GM18867 (cell line): ENCODE measurements around the gene IRAK1.

Source experiments
- ATAC-seq: cut with Tn5 transposase; IDR thresholded peaks from one replicate; pipeline ENCODE4 v1.9.1; 2021; ENCODE audit warnings: mild to moderate bottlenecking, moderate library complexity; ENCODE audit not compliant: unreplicated experiment

Gene IRAK1

GRCh38 chrX:153973127-153974002, 46.3 kb downstream of the IRAK1 start:
- no peak for ATAC-seq

GRCh38 chrX:153972368-153973126, 47.2 kb downstream of the IRAK1 start, which contains the start of gene TMEM187:
Gene TMEM187 (plus strand): TSS chrX:153972754. CDS start chrX:153982063, 9,309 bp downstream.
- peak; percentile 57 for ATAC-seq

GRCh38 chrX:153971450-153972367, 48.0 kb downstream of the IRAK1 start, which contains the start of gene HCFC1:
Gene HCFC1 (minus strand): TSS chrX:153971818. CDS start chrX:153970840, 978 bp downstream.
- ATAC-seq, result peak; percentile 51

- ATAC-seq, result peak; percentile 44
These were observed 48.6 kb downstream of the IRAK1 start for GRCh38 chrX:153971124-153971449.

GRCh38 chrX:153970357-153971123, 49.2 kb downstream of the IRAK1 start:
- peak; percentile 3 for ATAC-seq

- no peak for ATAC-seq
These were observed 49.8 kb downstream of the IRAK1 start for GRCh38 chrX:153969904-153970356.

DNA sequence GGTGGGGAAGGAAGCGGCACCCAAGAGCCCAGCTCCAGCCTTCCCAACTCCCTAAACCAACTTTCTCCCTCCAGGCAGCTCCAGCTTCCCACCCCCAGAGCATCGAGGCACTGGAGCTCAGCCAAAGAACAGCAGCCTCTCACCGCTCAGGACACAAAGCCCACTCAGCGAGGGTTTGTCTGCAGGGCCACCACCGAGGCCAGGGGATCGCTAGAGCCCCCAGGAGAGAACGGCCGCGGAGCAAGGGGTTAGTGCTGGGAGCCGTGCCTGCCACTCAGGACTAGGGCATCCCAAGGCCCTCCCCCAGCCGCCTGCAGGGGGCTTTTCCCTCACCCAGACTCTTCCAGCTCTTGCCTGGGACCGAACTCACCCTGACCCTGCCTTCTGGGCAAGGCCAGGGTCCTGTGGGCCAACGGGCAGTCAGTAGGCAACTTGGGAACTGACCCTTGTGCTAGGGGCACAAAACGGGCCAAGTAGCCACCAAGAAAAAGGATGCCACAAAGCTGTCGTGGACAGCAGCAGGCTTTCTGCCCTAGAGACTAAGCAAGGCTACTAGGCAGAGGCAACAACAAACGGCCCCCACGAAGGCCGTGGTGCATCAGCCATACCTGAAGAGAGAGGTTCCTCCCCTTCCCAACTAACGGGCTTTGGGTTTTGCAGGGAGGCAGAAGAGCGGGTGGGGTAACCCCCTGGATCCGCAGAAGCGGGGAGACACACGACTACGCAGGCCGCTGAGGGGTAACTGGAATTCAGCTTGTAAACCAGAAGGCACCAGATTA, 50.4 kb downstream of the IRAK1 start:
- no peak for ATAC-seq

DNA sequence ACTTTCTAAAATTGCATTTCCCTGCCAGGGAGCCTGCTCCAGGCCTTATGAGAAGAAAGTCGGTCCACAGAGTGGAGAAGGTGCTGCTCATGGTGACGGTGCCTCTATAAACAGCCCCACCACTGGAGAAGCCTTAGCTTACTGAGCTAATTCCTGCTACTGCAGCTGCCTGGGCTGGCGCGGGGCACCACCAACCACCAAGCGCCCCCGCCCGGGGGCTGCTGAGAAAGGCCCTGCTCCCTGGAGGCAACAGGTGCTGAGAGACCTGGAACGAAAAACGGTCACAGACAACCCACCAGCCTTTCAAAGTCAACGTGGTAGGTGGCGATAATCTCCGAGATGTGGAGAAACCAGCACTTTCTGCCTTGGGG, 51.0 kb downstream of the IRAK1 start:
- ATAC-seq, result no peak

DNA sequence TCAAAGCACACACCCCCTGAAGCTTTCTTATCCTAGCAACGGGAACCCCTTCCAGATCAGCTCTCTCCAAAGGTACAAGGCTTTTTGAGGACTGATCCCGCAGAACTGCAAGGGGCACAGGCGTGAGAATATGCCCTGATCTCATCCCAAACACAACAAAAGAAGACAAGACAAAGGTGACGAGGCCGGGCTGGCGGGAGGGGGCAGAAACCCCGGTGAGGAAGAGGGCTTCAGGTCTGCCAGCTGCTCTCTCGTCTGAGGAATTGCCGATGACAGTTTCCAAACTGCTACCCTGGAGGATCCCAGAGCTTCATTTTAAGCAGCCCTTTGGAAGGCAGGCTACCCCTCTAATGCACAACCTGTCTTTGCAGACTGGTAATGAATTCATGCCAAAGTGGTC, 51.4 kb downstream of the IRAK1 start:
- no peak for ATAC-seq

GRCh38 chrX:153967536-153968224, 52.0 kb downstream of the IRAK1 start:
- no peak for ATAC-seq

- ATAC-seq, result no peak
These were observed 52.7 kb downstream of the IRAK1 start for GRCh38 chrX:153966841-153967535.

DNA sequence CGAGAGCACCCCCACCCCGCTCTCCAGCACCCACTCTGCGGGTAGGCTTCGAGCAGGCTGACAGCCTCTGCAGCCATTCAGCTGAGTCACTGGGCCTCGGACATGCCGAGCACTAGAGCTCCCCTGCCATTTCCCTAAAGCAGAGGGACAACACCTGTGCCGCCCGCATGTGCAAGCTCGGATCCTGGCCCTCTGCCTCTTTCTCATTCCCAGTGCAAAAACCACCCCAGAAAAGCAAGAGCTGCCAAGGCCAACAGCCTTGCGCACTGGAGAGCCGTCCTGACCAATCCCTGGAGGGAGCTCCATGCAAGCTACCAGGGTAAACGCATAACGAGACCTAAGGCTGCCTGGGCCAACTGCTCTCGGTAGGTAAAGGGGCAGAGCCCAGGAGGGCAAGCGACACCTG, 53.4 kb downstream of the IRAK1 start:
- ATAC-seq, result no peak

GRCh38 chrX:153965406-153965805, 54.3 kb downstream of the IRAK1 start:
- ATAC-seq, result no peak

GRCh38 chrX:153964105-153964504, 55.6 kb downstream of the IRAK1 start:
- ATAC-seq, result no peak

DNA sequence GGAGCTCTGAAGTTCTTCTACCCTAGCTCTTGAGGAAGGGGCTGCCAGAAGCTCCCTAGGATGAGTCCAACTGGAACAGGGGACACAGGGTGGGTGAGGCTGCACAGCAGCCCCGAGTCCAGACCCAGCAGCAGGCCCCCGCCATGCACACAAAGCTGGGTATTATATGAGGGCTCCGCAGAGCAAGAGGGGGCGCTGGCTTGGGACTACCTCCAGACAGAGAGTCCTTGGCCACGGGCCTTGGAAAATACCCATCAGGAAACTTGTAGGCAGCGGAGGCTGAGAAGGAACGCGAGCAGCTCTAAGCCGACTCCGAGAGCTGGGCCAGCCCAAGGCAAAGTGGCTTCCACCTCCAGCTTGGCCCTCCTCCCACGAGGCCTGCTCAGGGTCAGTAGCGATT, 56.2 kb downstream of the IRAK1 start:
- no peak for ATAC-seq

DNA sequence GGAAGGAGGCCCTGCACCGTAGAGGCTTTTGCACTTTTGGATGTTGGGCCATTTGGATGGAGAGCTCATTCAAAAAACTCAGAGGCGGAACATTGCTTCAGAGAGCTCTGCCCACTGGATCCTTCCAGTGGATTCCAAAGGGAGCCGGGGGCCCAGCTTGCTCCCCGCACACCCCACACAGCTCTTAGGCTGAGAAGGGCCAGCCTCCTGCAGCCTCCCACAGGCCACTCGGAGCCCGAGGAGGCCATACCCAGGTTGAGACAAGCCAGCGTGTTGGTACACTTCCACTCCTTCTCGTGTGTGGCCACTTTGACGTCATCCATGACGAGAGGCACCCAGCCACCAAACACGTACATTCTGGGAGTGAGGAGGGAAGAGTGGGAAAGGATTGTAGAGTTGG, 58.4 kb downstream of the IRAK1 start:
- ATAC-seq, result no peak

DNA sequence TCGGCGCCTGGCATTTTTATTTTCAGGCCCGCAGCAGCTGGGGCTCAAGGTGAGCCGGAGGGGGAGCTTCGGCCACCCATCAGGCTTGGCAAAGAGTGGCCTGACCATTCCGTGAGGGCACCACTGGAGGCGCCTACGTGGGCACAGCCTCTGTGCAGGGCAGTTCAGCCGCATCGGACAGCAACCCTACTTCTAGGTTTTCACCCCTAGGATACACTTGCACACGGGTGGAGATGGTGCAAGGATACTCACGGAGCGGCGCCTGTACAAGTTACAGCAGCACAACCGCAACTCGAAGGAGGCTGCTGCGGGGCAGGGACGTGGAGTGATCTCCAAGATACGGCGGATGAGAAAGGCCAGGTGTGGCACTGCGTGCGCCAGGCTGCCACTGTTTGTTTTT, 58.9 kb downstream of the IRAK1 start:
- ATAC-seq, result no peak
